ENCODE results near the gene POU3F4.

DNA sequence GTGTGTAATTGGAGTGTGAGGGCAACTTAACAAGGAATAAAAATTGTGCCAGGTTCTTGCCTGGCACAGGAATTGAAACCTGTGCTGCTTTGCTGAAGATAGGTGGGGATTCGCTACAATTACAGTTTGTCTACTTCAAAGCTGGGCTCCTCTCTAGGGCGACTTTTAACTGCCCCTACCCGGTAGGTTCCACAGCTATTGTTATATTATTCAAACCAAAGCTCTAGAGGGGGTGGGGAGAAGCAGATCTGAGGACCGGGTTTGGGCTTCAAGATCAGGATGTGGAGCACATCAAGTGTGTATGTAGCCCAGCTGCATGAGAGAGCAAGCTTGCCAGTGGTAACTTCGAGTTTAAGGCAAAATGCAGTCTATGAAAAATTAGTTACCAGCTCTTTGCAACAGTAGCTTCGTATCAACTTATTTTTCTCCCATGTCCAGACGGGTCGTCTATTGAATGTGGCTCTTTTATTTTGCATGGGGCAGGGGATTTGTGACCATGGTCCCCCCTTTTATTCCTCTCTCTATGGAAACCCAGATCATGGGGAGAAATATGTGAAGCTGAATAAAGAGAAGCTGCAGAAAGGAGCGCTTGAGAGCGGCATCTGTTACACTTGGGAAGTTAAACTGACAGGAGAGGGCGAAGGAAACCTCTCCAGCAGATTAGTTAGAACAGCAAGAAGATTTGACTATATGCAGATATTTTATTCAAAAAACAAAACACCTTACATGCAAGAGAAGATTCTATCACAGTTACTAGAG lies 3.2 kb upstream of the POU3F4 start:
- no peak for TF ChIP-seq POLR2AphosphoS5 (IDR thresholded peaks at IDR 0.05)
- TF ChIP-seq, protein P1, sequence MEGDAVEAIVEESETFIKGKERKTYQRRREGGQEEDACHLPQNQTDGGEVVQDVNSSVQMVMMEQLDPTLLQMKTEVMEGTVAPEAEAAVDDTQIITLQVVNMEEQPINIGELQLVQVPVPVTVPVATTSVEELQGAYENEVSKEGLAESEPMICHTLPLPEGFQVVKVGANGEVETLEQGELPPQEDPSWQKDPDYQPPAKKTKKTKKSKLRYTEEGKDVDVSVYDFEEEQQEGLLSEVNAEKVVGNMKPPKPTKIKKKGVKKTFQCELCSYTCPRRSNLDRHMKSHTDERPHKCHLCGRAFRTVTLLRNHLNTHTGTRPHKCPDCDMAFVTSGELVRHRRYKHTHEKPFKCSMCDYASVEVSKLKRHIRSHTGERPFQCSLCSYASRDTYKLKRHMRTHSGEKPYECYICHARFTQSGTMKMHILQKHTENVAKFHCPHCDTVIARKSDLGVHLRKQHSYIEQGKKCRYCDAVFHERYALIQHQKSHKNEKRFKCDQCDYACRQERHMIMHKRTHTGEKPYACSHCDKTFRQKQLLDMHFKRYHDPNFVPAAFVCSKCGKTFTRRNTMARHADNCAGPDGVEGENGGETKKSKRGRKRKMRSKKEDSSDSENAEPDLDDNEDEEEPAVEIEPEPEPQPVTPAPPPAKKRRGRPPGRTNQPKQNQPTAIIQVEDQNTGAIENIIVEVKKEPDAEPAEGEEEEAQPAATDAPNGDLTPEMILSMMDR (IDR thresholded peaks at IDR 0.05) = no peak
- TF ChIP-seq POLR2A (IDR thresholded peaks at IDR 0.05) = no peak
- no peak for TF ChIP-seq EP300 (IDR thresholded peaks at IDR 0.05)

Data from upper lobe of left lung (tissue), 4 donors.